HT1080 (cell line): ENCODE measurements around the gene RFK. TPM values are rescaled to one million over a fixed set of nuclear protein-coding genes. Genes with fewer than 3 reads are reported as not detected.

Source experiments
- total RNA-seq: library from RNA; depleted of rRNA; stranded (reverse); fragments of >200 nt; shearing (Covaris generic); gene quantifications from 2 replicates; pipeline ENCODE4 v1.2.3, GENCODE V29; 2014; rRNA removed

The RFK gene
- total RNA-seq, 1 experiment from 2014 or later, result 25.3 TPM

Other genes starting within 250 kb of the RFK start
- gene GCNT1, start 64.8 kb upstream of the RFK start, total RNA-seq, result 1.7 and 7.3 TPM in 2 replicates